ENCODE data around the gene CACNA1A. TPM values are rescaled to one million over a fixed set of nuclear protein-coding genes. Genes with fewer than 3 reads are reported as not detected.
A peak's percentile ranks its signal among the peaks of the same experiment; 100 is the strongest.
"Not testable (repeated sequence)": the region's sequence is repeated elsewhere in the genome, so short reads cannot be mapped to it uniquely, and the experiment has no call there.

CACNA1A gene
- total RNA-seq, 1 donor from 2014 or later = 0.25 TPM

- H3K36me3 Mint-ChIP-seq (ENCODE audit: low read depth); DNase-seq (ENCODE audit: low spot score); H3K4me1 Mint-ChIP-seq (ENCODE audit: low read depth); H3K27ac Mint-ChIP-seq; H3K9me3 Mint-ChIP-seq; intact Hi-C loops (cut with micrococcal nuclease); H3K4me3 Mint-ChIP-seq (ENCODE audit: low read depth): not testable (repeated sequence)
- H3K27me3 Mint-ChIP-seq (ENCODE audit: low read depth) = peaks cover 16% of the 10 kb centered on the region
These were observed 249.9 kb downstream of the CACNA1A start for GRCh38 chr19:13256398-13256797.

GRCh38 chr19:13255719-13256059 lies 250.6 kb downstream of the CACNA1A start:
- H3K36me3 Mint-ChIP-seq (ENCODE audit: low read depth) = no peaks in the 10 kb centered on the region
- H3K27me3 Mint-ChIP-seq (ENCODE audit: low read depth) = peaks cover 16% of the 10 kb centered on the region
- intact Hi-C loops (cut with micrococcal nuclease) = no loop called here
- H3K4me1 Mint-ChIP-seq (ENCODE audit: low read depth) = peaks cover 2% of the 10 kb centered on the region
- no peaks in the 10 kb centered on the region for H3K9me3 Mint-ChIP-seq
- no peak overlapping the region for H3K4me3 Mint-ChIP-seq (ENCODE audit: low read depth)
- no peak for DNase-seq (ENCODE audit: low spot score)
- H3K27ac Mint-ChIP-seq = no peak overlapping the region

GRCh38 chr19:13255041-13255718 lies 251.1 kb downstream of the CACNA1A start:
- intact Hi-C loops (cut with micrococcal nuclease) = no loop called here

GRCh38 chr19:13252569-13253335 lies 253.5 kb downstream of the CACNA1A start:
- H3K27me3 Mint-ChIP-seq (ENCODE audit: low read depth) = peaks cover 10% of the 10 kb centered on the region
- no peaks in the 10 kb centered on the region for H3K36me3 Mint-ChIP-seq (ENCODE audit: low read depth)
- no peaks in the 10 kb centered on the region for H3K4me1 Mint-ChIP-seq (ENCODE audit: low read depth)
- intact Hi-C loops (cut with micrococcal nuclease) = no loop called here
- no peaks in the 10 kb centered on the region for H3K9me3 Mint-ChIP-seq
- H3K4me3 Mint-ChIP-seq (ENCODE audit: low read depth) = no peak overlapping the region
- DNase-seq (ENCODE audit: low spot score) = no peak
- no peak overlapping the region for H3K27ac Mint-ChIP-seq

More at GRCh38 chr19:13255041-13255718, 251.1 kb downstream of the CACNA1A start:
- Mint-ChIP-seq H3K36me3 (ENCODE audit: low read depth) (no peaks in the 10 kb centered on the region), H3K4me3 (ENCODE audit: low read depth) (no peak overlapping the region), H3K27ac (no peak overlapping the region), H3K27me3 (ENCODE audit: low read depth) (peaks cover 16% of the 10 kb centered on the region), H3K9me3 (no peaks in the 10 kb centered on the region), H3K4me1 (ENCODE audit: low read depth) (no peaks in the 10 kb centered on the region)
- DNase-seq (ENCODE audit: low spot score) = no peak

- H3K27ac Mint-ChIP-seq = no peak overlapping the region
- no peak for DNase-seq (ENCODE audit: low spot score)
- no peaks in the 10 kb centered on the region for H3K9me3 Mint-ChIP-seq
- H3K4me1 Mint-ChIP-seq (ENCODE audit: low read depth) = peaks cover 8% of the 10 kb centered on the region
- no peak overlapping the region for H3K4me3 Mint-ChIP-seq (ENCODE audit: low read depth)
- intact Hi-C loops (cut with micrococcal nuclease) = no loop called here
- no peaks in the 10 kb centered on the region for H3K36me3 Mint-ChIP-seq (ENCODE audit: low read depth)
- H3K27me3 Mint-ChIP-seq (ENCODE audit: low read depth) = no peaks in the 10 kb centered on the region
These were observed 261.4 kb downstream of the CACNA1A start for GRCh38 chr19:13244920-13245319.

GRCh38 chr19:13241231-13242104 lies 264.8 kb downstream of the CACNA1A start:
- H3K36me3 Mint-ChIP-seq (ENCODE audit: low read depth) = no peaks in the 10 kb centered on the region
- no peak for DNase-seq (ENCODE audit: low spot score)
- intact Hi-C loops (cut with micrococcal nuclease) = no loop called here
- peaks cover 8% of the 10 kb centered on the region for H3K4me1 Mint-ChIP-seq (ENCODE audit: low read depth)
- no peak overlapping the region for H3K27ac Mint-ChIP-seq
- H3K4me3 Mint-ChIP-seq (ENCODE audit: low read depth) = no peak overlapping the region
- no peaks in the 10 kb centered on the region for H3K9me3 Mint-ChIP-seq
- no peaks in the 10 kb centered on the region for H3K27me3 Mint-ChIP-seq (ENCODE audit: low read depth)

- no peaks in the 10 kb centered on the region for H3K36me3 Mint-ChIP-seq (ENCODE audit: low read depth)
- intact Hi-C loops (cut with micrococcal nuclease) = no loop called here
- DNase-seq (ENCODE audit: low spot score) = no peak
- H3K4me3 Mint-ChIP-seq (ENCODE audit: low read depth) = no peak overlapping the region
- H3K9me3 Mint-ChIP-seq = peaks cover under 1% of the 10 kb centered on the region
- H3K27ac Mint-ChIP-seq = no peak overlapping the region
- H3K27me3 Mint-ChIP-seq (ENCODE audit: low read depth) = no peaks in the 10 kb centered on the region
- H3K4me1 Mint-ChIP-seq (ENCODE audit: low read depth) = peaks cover 9% of the 10 kb centered on the region
These were observed 265.8 kb downstream of the CACNA1A start for GRCh38 chr19:13240312-13241022.

- intact Hi-C loops (cut with micrococcal nuclease) = no loop called here
- Mint-ChIP-seq H3K27ac (no peak overlapping the region), H3K27me3 (ENCODE audit: low read depth) (no peaks in the 10 kb centered on the region), H3K36me3 (ENCODE audit: low read depth) (no peaks in the 10 kb centered on the region), H3K4me1 (ENCODE audit: low read depth) (peaks cover 17% of the 10 kb centered on the region), H3K9me3 (peaks cover 4% of the 10 kb centered on the region), H3K4me3 (ENCODE audit: low read depth) (no peak overlapping the region)
- no peak for DNase-seq (ENCODE audit: low spot score)
These were observed 267.3 kb downstream of the CACNA1A start for GRCh38 chr19:13238891-13239534.

- DNase-seq (ENCODE audit: low spot score) = peak; percentile 16
These were observed 271.8 kb downstream of the CACNA1A start for GRCh38 chr19:13234518-13234917.

GRCh38 chr19:13231663-13232062 lies 274.6 kb downstream of the CACNA1A start:
- Mint-ChIP-seq H3K4me3 (ENCODE audit: low read depth) (no peak overlapping the region), H3K36me3 (ENCODE audit: low read depth) (no peaks in the 10 kb centered on the region), H3K27ac (no peak overlapping the region), H3K9me3 (peaks cover 4% of the 10 kb centered on the region), H3K4me1 (ENCODE audit: low read depth) (peaks cover 8% of the 10 kb centered on the region), H3K27me3 (ENCODE audit: low read depth) (peaks cover 11% of the 10 kb centered on the region)
- intact Hi-C loops (cut with micrococcal nuclease) = no loop called here
- no peak for DNase-seq (ENCODE audit: low spot score)

More at GRCh38 chr19:13234518-13234917, 271.8 kb downstream of the CACNA1A start:
- Mint-ChIP-seq H3K4me3 (ENCODE audit: low read depth) (peak overlapping the region; percentile 33), H3K4me1 (ENCODE audit: low read depth) (peaks cover 8% of the 10 kb centered on the region), H3K36me3 (ENCODE audit: low read depth) (no peaks in the 10 kb centered on the region), H3K9me3 (peaks cover 4% of the 10 kb centered on the region), H3K27me3 (ENCODE audit: low read depth) (peaks cover 6% of the 10 kb centered on the region), H3K27ac (peak overlapping the region; percentile 68)
- intact Hi-C loops (cut with micrococcal nuclease) = no loop called here

- Mint-ChIP-seq H3K27ac (no peak overlapping the region), H3K4me3 (ENCODE audit: low read depth) (no peak overlapping the region), H3K4me1 (ENCODE audit: low read depth) (peaks cover under 1% of the 10 kb centered on the region), H3K27me3 (ENCODE audit: low read depth) (peaks cover 11% of the 10 kb centered on the region), H3K36me3 (ENCODE audit: low read depth) (no peaks in the 10 kb centered on the region), H3K9me3 (no peaks in the 10 kb centered on the region)
- intact Hi-C loops (cut with micrococcal nuclease) = no loop called here
- no peak for DNase-seq (ENCODE audit: low spot score)
These were observed 277.0 kb downstream of the CACNA1A start for GRCh38 chr19:13229246-13229645.

- no peak overlapping the region for H3K4me3 Mint-ChIP-seq (ENCODE audit: low read depth)
- intact Hi-C loops (cut with micrococcal nuclease) = no loop called here
- no peaks in the 10 kb centered on the region for H3K4me1 Mint-ChIP-seq (ENCODE audit: low read depth)
- no peak overlapping the region for H3K27ac Mint-ChIP-seq
- no peaks in the 10 kb centered on the region for H3K36me3 Mint-ChIP-seq (ENCODE audit: low read depth)
- H3K27me3 Mint-ChIP-seq (ENCODE audit: low read depth) = peaks cover 11% of the 10 kb centered on the region
- no peaks in the 10 kb centered on the region for H3K9me3 Mint-ChIP-seq
- DNase-seq (ENCODE audit: low spot score) = no peak
These were observed 277.7 kb downstream of the CACNA1A start for GRCh38 chr19:13228561-13228960.

Data from activated T-helper 2 cell treated with anti-CD3 and anti-CD28 coated beads, Interferon-gamma antibody, Interleukin-2, Interleukin-4, amounts not matched to agents 10 μg/mL and 5 μg/mL and 100 μg/mL, durations not matched to agents 14 hours and 24 hours and 36 hours (primary cell).